ENCODE measurements around the gene SCAMP2.

Gene SCAMP2

GRCh38 chr15:74841891-74842373, 31.2 kb downstream of the SCAMP2 start:
- no peaks in the 10 kb centered on the region for H3K9me3 ChIP-seq (ENCODE audit: severe bottlenecking)
- peaks cover 49% of the 10 kb centered on the region for H3K36me3 ChIP-seq
- H3K4me3 ChIP-seq (ENCODE audit: low read depth, low read length) = peak overlapping the region; percentile 71
- H3K27me3 ChIP-seq (ENCODE audit: insufficient read depth, low read depth, severe bottlenecking) = no peaks in the 10 kb centered on the region
- H3K27ac ChIP-seq = peak overlapping the region; percentile 96
- TF ChIP-seq CTCF (IDR thresholded peaks at IDR 0.05; ENCODE audit: low read depth, low read length) = no peak
- DNase-seq = no peak

GRCh38 chr15:74840851-74841775, 32.1 kb downstream of the SCAMP2 start:
- H3K27ac ChIP-seq = no peak overlapping the region
- H3K27me3 ChIP-seq (ENCODE audit: insufficient read depth, low read depth, severe bottlenecking) = no peaks in the 10 kb centered on the region
- TF ChIP-seq CTCF (IDR thresholded peaks at IDR 0.05; ENCODE audit: low read depth, low read length) = no peak
- H3K36me3 ChIP-seq = peaks cover 52% of the 10 kb centered on the region
- H3K4me3 ChIP-seq (ENCODE audit: low read depth, low read length) = no peak overlapping the region
- no peak for DNase-seq
- no peaks in the 10 kb centered on the region for H3K9me3 ChIP-seq (ENCODE audit: severe bottlenecking)

- TF ChIP-seq CTCF (IDR thresholded peaks at IDR 0.05; ENCODE audit: low read depth, low read length) = peak; percentile 58
- H3K36me3 ChIP-seq = peaks cover 48% of the 10 kb centered on the region
Observed at GRCh38 chr15:74839526-74840395, 33.4 kb downstream of the SCAMP2 start.

GRCh38 chr15:74838746-74839525, 34.2 kb downstream of the SCAMP2 start:
- no peak overlapping the region for H3K4me3 ChIP-seq (ENCODE audit: low read depth, low read length)
- peaks cover 48% of the 10 kb centered on the region for H3K36me3 ChIP-seq
- H3K9me3 ChIP-seq (ENCODE audit: severe bottlenecking) = no peaks in the 10 kb centered on the region
- no peaks in the 10 kb centered on the region for H3K27me3 ChIP-seq (ENCODE audit: insufficient read depth, low read depth, severe bottlenecking)
- no peak for DNase-seq
- H3K27ac ChIP-seq = no peak overlapping the region
- TF ChIP-seq CTCF (IDR thresholded peaks at IDR 0.05; ENCODE audit: low read depth, low read length) = no peak

More at GRCh38 chr15:74839526-74840395, 33.4 kb downstream of the SCAMP2 start:
- H3K27ac ChIP-seq = no peak overlapping the region; the same call in 1 of the 2 replicates
- DNase-seq = peak; percentile 56
- H3K9me3 ChIP-seq (ENCODE audit: severe bottlenecking) = no peaks in the 10 kb centered on the region
- no peak overlapping the region for H3K4me3 ChIP-seq (ENCODE audit: low read depth, low read length)
- H3K27me3 ChIP-seq (ENCODE audit: insufficient read depth, low read depth, severe bottlenecking) = no peaks in the 10 kb centered on the region

DNA sequence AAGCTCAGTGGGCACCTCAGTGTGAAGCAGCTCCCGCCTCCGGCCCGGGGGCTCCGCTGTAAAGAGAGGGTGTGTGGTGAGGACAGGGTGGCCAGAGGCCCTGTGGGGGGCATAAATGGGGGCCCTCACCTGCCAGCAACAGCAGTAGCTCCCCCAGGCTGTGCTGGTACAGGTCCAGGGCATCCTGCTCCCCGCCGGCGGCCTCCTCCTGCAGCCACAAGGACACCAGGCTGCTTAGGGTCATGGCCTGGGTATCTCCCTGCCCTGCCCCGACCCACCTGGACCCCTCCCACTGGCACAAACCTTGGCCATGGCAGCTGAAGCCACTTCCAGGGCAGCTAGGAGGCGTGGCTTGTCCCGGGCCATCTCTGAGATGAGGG, 35.0 kb downstream of the SCAMP2 start:
- no peak overlapping the region for H3K4me3 ChIP-seq (ENCODE audit: low read depth, low read length)
- DNase-seq = no peak
- H3K27me3 ChIP-seq (ENCODE audit: insufficient read depth, low read depth, severe bottlenecking) = no peaks in the 10 kb centered on the region
- H3K9me3 ChIP-seq (ENCODE audit: severe bottlenecking) = no peaks in the 10 kb centered on the region
- H3K27ac ChIP-seq = no peak overlapping the region
- TF ChIP-seq CTCF (IDR thresholded peaks at IDR 0.05; ENCODE audit: low read depth, low read length) = no peak
- H3K36me3 ChIP-seq = peaks cover 48% of the 10 kb centered on the region
